IMR-90 (cell line): ENCODE data around the gene LEUTX. TPM values are rescaled to one million over a fixed set of nuclear protein-coding genes. Genes with fewer than 3 reads are reported as not detected.

Experiments used
- ATAC-seq: fragments of 200-7000 bp; cut with Tn5 transposase; 2 replicates; pipeline ENCODE4 v1.9.1; 2020; ENCODE audit warnings: low read depth, mild to moderate bottlenecking, moderate library complexity
- BruUV-seq: library from RNA; stranded (reverse); fragments of 400-500 nt; replicated peaks from 2 replicates; lab custom pipeline; 2021; lab: Mats Ljungman, UMichigan
- CTCF ChIA-PET: fragments of 300-600 bp; formaldehyde crosslinking; extraction: SDS; loops from one replicate; lab custom pipeline; 2021; ENCODE audit warnings: antibody characterized with exemption; lab: Yijun Ruan, JAX
- POLR2A ChIA-PET: fragments of 300-600 bp; sonication (Branson Sonifier 250); formaldehyde crosslinking; loops from one replicate; lab custom pipeline; 2022; ENCODE audit warnings: antibody characterized with exemption; ENCODE audit not compliant: unreplicated experiment; lab: Charles Lee
- DNase-seq: peaks from one replicate; pipeline ENCODE4 v3.0.0; 2013
- H2AFZ ChIP-seq: replicated peaks from 2 replicates; pipeline ENCODE3; 2013; ENCODE audit warnings: low read length, mild to moderate bottlenecking; ENCODE audit not compliant: poor library complexity
- H2AK5ac ChIP-seq: 2 replicates; pipeline ENCODE4 v1.6.1; 2013; ENCODE audit warnings: low read depth, low read length, inconsistent platforms
- H2AK9ac ChIP-seq: replicated peaks from 2 replicates; pipeline ENCODE3; 2013; ENCODE audit warnings: mild to moderate bottlenecking, low read depth, low read length, moderate library complexity; ENCODE audit not compliant: poor library complexity
- H2BK120ac ChIP-seq: 2 replicates; pipeline ENCODE4 v1.6.1; 2013; ENCODE audit warnings: low read depth, low read length, inconsistent platforms
- H2BK15ac ChIP-seq: 3 replicates; pipeline ENCODE4 v1.6.1; 2013; ENCODE audit warnings: low read depth, low read length, inconsistent platforms
- H2BK20ac ChIP-seq: 2 replicates; pipeline ENCODE4 v1.6.1; 2013; ENCODE audit warnings: low read depth, mild to moderate bottlenecking, inconsistent platforms, low read length, moderate library complexity
- H2BK5ac ChIP-seq: 2 replicates; pipeline ENCODE4 v1.6.1; 2013; ENCODE audit warnings: mild to moderate bottlenecking, low read depth, low read length, inconsistent platforms; ENCODE audit not compliant: poor library complexity, severe bottlenecking
- H3K14ac ChIP-seq: replicated peaks from 2 replicates; pipeline ENCODE4 v1.6.1; 2013; ENCODE audit warnings: low read depth, low read length, inconsistent platforms
- H3K18ac ChIP-seq: 2 replicates; pipeline ENCODE4 v1.6.1; 2013; ENCODE audit warnings: low read depth, low read length, control low read depth
- H3K23ac ChIP-seq: 2 replicates; pipeline ENCODE4 v1.6.1; 2013; ENCODE audit warnings: low read depth, low read length, inconsistent platforms
- H3K27ac ChIP-seq: 2 replicates; pipeline ENCODE4 v1.5.1; 2013; ENCODE audit warnings: mild to moderate bottlenecking, control low read depth, low read length; ENCODE audit not compliant: insufficient read depth
- H3K27me3 ChIP-seq: 2 replicates; pipeline ENCODE4 v1.6.1; 2013; ENCODE audit warnings: low read length; ENCODE audit not compliant: control insufficient read depth, insufficient read depth
- H3K36me3 ChIP-seq: 2 replicates; pipeline ENCODE4 v1.6.1; 2013; ENCODE audit warnings: low read length, mixed read lengths; ENCODE audit not compliant: control insufficient read depth, insufficient read depth
- H3K4ac ChIP-seq: 2 replicates; pipeline ENCODE4 v1.6.1; 2013; ENCODE audit warnings: low read depth, low read length, inconsistent platforms
- H3K4me1 ChIP-seq: 2 replicates; pipeline ENCODE4 v1.6.1; 2013; ENCODE audit warnings: low read length, mixed read lengths; ENCODE audit not compliant: control insufficient read depth, insufficient read depth
- H3K4me2 ChIP-seq: 2 replicates; pipeline ENCODE4 v1.6.1; 2013; ENCODE audit warnings: low read depth, mild to moderate bottlenecking, control low read depth, low read length, moderate library complexity
- H3K4me3 ChIP-seq: 2 replicates; pipeline ENCODE4 v1.5.1; 2013; ENCODE audit warnings: low read depth, mild to moderate bottlenecking, control low read depth, low read length, moderate library complexity; ENCODE audit not compliant: insufficient read depth
- H3K56ac ChIP-seq: 2 replicates; pipeline ENCODE4 v1.6.1; 2013; ENCODE audit warnings: low read length, inconsistent platforms; ENCODE audit not compliant: insufficient read depth; ENCODE audit errors: extremely low read depth
- H3K79me1 ChIP-seq, 2 experiments: 2 replicates each; pipeline ENCODE4 v1.6.1; 2013; ENCODE audit warnings: low read length in 2 of 2, inconsistent platforms in 1 of 2, low read depth in 1 of 2
- H3K9ac ChIP-seq: 2 replicates; pipeline ENCODE4 v1.6.1; 2013; ENCODE audit warnings: low read depth, low read length, control low read depth
- H3K9me1 ChIP-seq: 2 replicates; pipeline ENCODE4 v1.6.1; 2013; ENCODE audit warnings: low read length, inconsistent platforms; ENCODE audit not compliant: insufficient read depth
- H3K9me3 ChIP-seq: 2 replicates; pipeline ENCODE4 v1.6.1; 2013; ENCODE audit warnings: low read length; ENCODE audit not compliant: control insufficient read depth, insufficient read depth
- H4K20me1 ChIP-seq: 2 replicates; pipeline ENCODE4 v1.6.1; 2013; ENCODE audit warnings: low read length, inconsistent platforms; ENCODE audit not compliant: insufficient read depth
- H4K5ac ChIP-seq: 2 replicates; pipeline ENCODE4 v1.6.1; 2013; ENCODE audit warnings: mild to moderate bottlenecking, low read depth, low read length, control low read depth
- H4K8ac ChIP-seq, 2 experiments: 2 replicates each; pipeline ENCODE4 v1.6.1; 2013; ENCODE audit warnings: low read depth in 2 of 2, low read length in 2 of 2, control low read depth in 1 of 2, inconsistent platforms in 1 of 2
- H4K91ac ChIP-seq: 2 replicates; pipeline ENCODE4 v1.6.1; 2013; ENCODE audit warnings: low read depth, low read length, inconsistent platforms; ENCODE audit not compliant: insufficient read depth
- CEBPB ChIP-seq: IDR thresholded peaks from 2 replicates; pipeline ENCODE4 v1.6.1; 2012; ENCODE audit warnings: low read depth, low read length, improper control_type of control experiment
- CHD1 ChIP-seq: IDR thresholded peaks from 2 replicates; pipeline ENCODE4 v1.6.1; 2012; ENCODE audit warnings: low read depth, low read length, improper control_type of control experiment
- CTCF ChIP-seq: conservative IDR thresholded peaks from 2 replicates; pipeline ENCODE4 v1.5.1; 2012; ENCODE audit warnings: mild to moderate bottlenecking, low read depth, low read length, improper control_type of control experiment
- ELK1 ChIP-seq: fragments of 150-350 bp; IDR thresholded peaks from 2 replicates; pipeline ENCODE4 v1.6.1; 2016; ENCODE audit warnings: low read depth, mild to moderate bottlenecking, low read length, moderate library complexity, borderline replicate concordance
- FOS ChIP-seq: fragments of 150-350 bp; IDR thresholded peaks from 2 replicates; pipeline ENCODE4 v1.6.1; 2016; ENCODE audit warnings: low read depth, low read length
- NFE2L2 ChIP-seq: fragments of 150-350 bp; IDR thresholded peaks from 2 replicates; pipeline ENCODE4 v1.6.1; 2016; ENCODE audit warnings: low read depth, mild to moderate bottlenecking, low read length
- POLR2A ChIP-seq: IDR thresholded peaks from 2 replicates; pipeline ENCODE4 v1.6.1; 2012; ENCODE audit warnings: mild to moderate bottlenecking, low read depth, low read length
- RAD21 ChIP-seq: IDR thresholded peaks from 2 replicates; pipeline ENCODE4 v1.6.1; 2012; ENCODE audit warnings: low read length, improper control_type of control experiment
- RCOR1 ChIP-seq: IDR thresholded peaks from 2 replicates; pipeline ENCODE4 v1.6.1; 2012; ENCODE audit warnings: mild to moderate bottlenecking, low read length, improper control_type of control experiment; ENCODE audit not compliant: insufficient replicate concordance
- RFX5 ChIP-seq: IDR thresholded peaks from 2 replicates; pipeline ENCODE4 v1.8.0; 2012; ENCODE audit warnings: low read depth, mild to moderate bottlenecking, low read length, moderate library complexity
- SMC3 ChIP-seq: fragments of 150-350 bp; IDR thresholded peaks from 2 replicates; pipeline ENCODE4 v1.6.1; 2016; ENCODE audit warnings: low read depth, mild to moderate bottlenecking, antibody characterized with exemption, low read length, moderate library complexity
- WGBS, 2 experiments: methylation state at CpG; one replicate each; pipeline versions ENCODE4 v1.1.5 to v1.1.7; 2013; ENCODE audit warnings: missing lambda C conversion rate in 2 of 2; ENCODE audit not compliant: insufficient read length in 1 of 2; ENCODE audit errors: extremely low coverage in 2 of 2; 5-methylcytosine and 5-hydroxymethylcytosine counted together
- dilution Hi-C: fragments of 300-500 bp; cut with HindIII; formaldehyde crosslinking; loops from one replicate; pipeline ENCODE4 v1.14.3; 2018; ENCODE audit warnings: low sequenced_read_pairs; ENCODE audit not compliant: unreplicated experiment
- in situ Hi-C: fragments of 300-500 bp; cut with MboI; formaldehyde crosslinking; loops from 3 replicates; pipeline ENCODE4 v1.14.3; 2019; ENCODE audit warnings: low sequenced_read_pairs, inconsistent platforms, mixed read lengths
- intact Hi-C: fragments of 100-400 bp; cut with micrococcal nuclease; formaldehyde crosslinking; loops from 2 replicates; pipeline ENCODE4 v1.10.0; 2022
- polyA plus RNA-seq, 3 experiments: library from polyadenylated mRNA; depleted of rRNA; stranded (reverse); fragments of >200 nt; gene quantifications; 2 replicates each; pipeline ENCODE4 v1.2.3, GENCODE V29; 2012; ENCODE audit warnings: low replicate concordance in 1 of 3
- total RNA-seq: library from RNA; depleted of rRNA; stranded (reverse); fragments of >200 nt; gene quantifications from 2 replicates; pipeline ENCODE4 v1.2.3, GENCODE V29; 2012

The LEUTX gene
- total and polyA plus RNA-seq, 2 of the 4 experiments (the other 2 are of a cell fraction): not detected

GRCh38 chr19:39811064-39811463, 32.4 kb downstream of the LEUTX start:
- POLR2A ChIA-PET: no interaction called here
- Histone ChIP-seq H3K4ac (no peak overlapping the region), H2BK120ac (no peak overlapping the region), H4K5ac (no peak overlapping the region), H2AK9ac (no peak overlapping the region), H3K27ac (no peak overlapping the region), H4K91ac (no peak overlapping the region), H4K8ac (no peak overlapping the region), H3K23ac (no peak overlapping the region), H3K4me2 (no peak overlapping the region), H2AFZ (no peak overlapping the region), H3K18ac (no peak overlapping the region), H3K14ac (no peak overlapping the region), H3K36me3 (no peaks in the 10 kb centered on the region; the same call in 1 of the 2 replicates), H3K79me1 (no peaks in the 10 kb centered on the region), H3K4me1 (no peaks in the 10 kb centered on the region), H2BK5ac (no peak overlapping the region), H2AK5ac (no peak overlapping the region), H3K56ac (no peak overlapping the region), H3K27me3 (no peaks in the 10 kb centered on the region), H3K9me3 (peaks cover 2% of the 10 kb centered on the region; the same call in 1 of the 2 replicates), H2BK20ac (no peak overlapping the region), H3K9ac (no peak overlapping the region), H3K4me3 (no peak overlapping the region), H2BK15ac (no peak overlapping the region), H3K9me1 (no peaks in the 10 kb centered on the region), H4K20me1 (no peaks in the 10 kb centered on the region)
- dilution Hi-C loops: no loop called here
- in situ Hi-C loops: no loop called here
- ATAC-seq (no peak), DNase-seq (no peak)
- CTCF ChIA-PET: interaction anchor here (0.6 kb wide), 1 partner anchor 1748 kb away, joined by 4 read pairs; no protein-coding TSS in a partner anchor
- WGBS, 2 experiments: no CpG with 5 or more reads among the region's 4 CpGs
- no TSS peak for BruUV-seq
- intact Hi-C loops: no loop called here
- no peak for TF ChIP-seq POLR2A
- TF ChIP-seq CHD1: no peak
- no peak for TF ChIP-seq RCOR1
- no peak for TF ChIP-seq FOS
- TF ChIP-seq RAD21: no peak
- TF ChIP-seq ELK1: no peak
- no peak for TF ChIP-seq CEBPB
- TF ChIP-seq SMC3: no peak
- no peak for TF ChIP-seq RFX5
- TF ChIP-seq CTCF: no peak
- no peak for TF ChIP-seq NFE2L2
